Esophagus (tissue), 2 donors: ENCODE results near the gene GABBR1. TPM values are rescaled to one million over a fixed set of nuclear protein-coding genes. Genes with fewer than 3 reads are reported as not detected.

ENCODE experiments used
- H3K27ac ChIP-seq, 2 donors: one replicate each; pipeline ENCODE4 v1.5.1; 2013; ENCODE audit warnings: low read depth in 2 of 2, mild to moderate bottlenecking in 2 of 2, inconsistent platforms in 1 of 2, low read length in 1 of 2, moderate library complexity in 1 of 2
- H3K27me3 ChIP-seq, 2 donors: one replicate each; pipeline ENCODE4 v1.6.1; 2013; ENCODE audit warnings: low read length in 2 of 2, control low read depth in 1 of 2, mild to moderate bottlenecking in 1 of 2; ENCODE audit not compliant: insufficient read depth in 2 of 2, control insufficient read depth in 1 of 2
- H3K36me3 ChIP-seq, 2 donors: one replicate each; pipeline ENCODE4 v1.6.1; 2013; ENCODE audit warnings: low read length in 1 of 2; ENCODE audit not compliant: control insufficient read depth in 2 of 2, insufficient read depth in 2 of 2
- H3K4me1 ChIP-seq, 2 donors: one replicate each; pipeline ENCODE4 v1.6.1; 2013; ENCODE audit warnings: low read length in 1 of 2; ENCODE audit not compliant: control insufficient read depth in 2 of 2, insufficient read depth in 2 of 2
- H3K4me3 ChIP-seq, 2 donors: one replicate each; pipeline ENCODE4 v1.5.1; 2013; ENCODE audit warnings: low read length in 2 of 2, mild to moderate bottlenecking in 2 of 2, low read depth in 1 of 2, moderate library complexity in 1 of 2
- H3K9me3 ChIP-seq, 2 donors: one replicate each; pipeline ENCODE4 v1.6.1; 2013; ENCODE audit warnings: mild to moderate bottlenecking in 2 of 2, low read depth in 1 of 2, low read length in 1 of 2, moderate library complexity in 1 of 2; ENCODE audit not compliant: control insufficient read depth in 2 of 2, insufficient read depth in 1 of 2
- WGBS, 2 donors: extraction: QIAGEN DNeasy Blood & Tissue Kit; methylation state at CpG; one replicate each; pipeline ENCODE4 v1.1.7; 2013; 5-methylcytosine and 5-hydroxymethylcytosine counted together
- polyA plus RNA-seq, 2 donors: library from polyadenylated mRNA; stranded (reverse); fragments of 200-250 nt; gene quantifications; one replicate each; pipeline ENCODE4 v1.2.3, GENCODE V29; 2013
- donor health status: healthy with polysubstance abuse.
- donor health status: Bipolar disorder and iron deficiency.

GABBR1 gene
- polyA plus RNA-seq, 2 donors: 13.0 to 28.1 TPM

GRCh38 chr6:29608131-29608530 is 24.9 kb downstream of the GABBR1 start:
- Histone ChIP-seq H3K4me1 (no peaks in the 10 kb centered on the region), H3K9me3 (no peaks in the 10 kb centered on the region), H3K27me3 (no peaks in the 10 kb centered on the region), H3K4me3 (no peak overlapping the region), H3K27ac (no peak overlapping the region), H3K36me3 (peaks cover 6 to 29% of the 10 kb centered on the region in 2 donors)

GRCh38 chr6:29603930-29604329 is 29.1 kb downstream of the GABBR1 start:
- no peaks in the 10 kb centered on the region for H3K9me3 ChIP-seq
- H3K4me3 ChIP-seq: no peak overlapping the region
- 58 to 76% methylated on average over 2 of the region's 2 CpGs for WGBS, 2 donors
- H3K27ac ChIP-seq: no peak overlapping the region
- peaks cover 0 to 23% of the 10 kb centered on the region in 2 donors for H3K36me3 ChIP-seq
- H3K27me3 ChIP-seq: no peaks in the 10 kb centered on the region
- no peaks in the 10 kb centered on the region for H3K4me1 ChIP-seq

DNA sequence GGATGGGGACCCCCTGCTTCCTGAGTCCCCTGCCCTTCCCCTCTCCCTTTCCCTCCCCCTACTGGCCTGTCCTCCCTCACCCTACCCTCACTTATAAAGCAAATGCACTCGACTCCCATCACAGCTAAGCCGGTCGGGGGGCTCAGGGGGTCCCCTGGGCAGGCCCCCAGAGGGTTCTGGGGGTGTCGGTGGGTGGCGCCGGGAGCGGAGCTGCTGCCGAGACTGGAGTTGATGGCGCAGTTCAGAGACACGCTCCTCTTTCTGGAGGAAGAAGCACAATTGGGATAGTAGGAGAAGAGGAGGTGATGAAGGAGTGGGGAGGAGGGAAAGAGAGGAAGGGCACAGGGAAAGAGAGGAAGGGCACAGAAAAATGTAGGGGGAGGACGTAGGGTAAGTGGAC is 29.5 kb downstream of the GABBR1 start:
- 85 to 89% methylated on average over 11 of the region's 11 CpGs for WGBS, 2 donors

GRCh38 chr6:29602564-29603361 is 30.2 kb downstream of the GABBR1 start:
- H3K9me3 ChIP-seq: no peaks in the 10 kb centered on the region
- H3K36me3 ChIP-seq: peaks cover 0 to 19% of the 10 kb centered on the region in 2 donors
- H3K4me3 ChIP-seq: no peak overlapping the region
- WGBS, 2 donors: 83 to 84% methylated on average over 12 of the region's 12 CpGs
- no peaks in the 10 kb centered on the region for H3K4me1 ChIP-seq
- no peak overlapping the region for H3K27ac ChIP-seq
- H3K27me3 ChIP-seq: no peaks in the 10 kb centered on the region

More for the DNA sequence above, 29.5 kb downstream of the GABBR1 start:
- Histone ChIP-seq H3K4me1 (no peaks in the 10 kb centered on the region), H3K27ac (no peak overlapping the region), H3K36me3 (peaks cover 0 to 21% of the 10 kb centered on the region in 2 donors), H3K9me3 (no peaks in the 10 kb centered on the region), H3K4me3 (no peak overlapping the region), H3K27me3 (no peaks in the 10 kb centered on the region)

DNA sequence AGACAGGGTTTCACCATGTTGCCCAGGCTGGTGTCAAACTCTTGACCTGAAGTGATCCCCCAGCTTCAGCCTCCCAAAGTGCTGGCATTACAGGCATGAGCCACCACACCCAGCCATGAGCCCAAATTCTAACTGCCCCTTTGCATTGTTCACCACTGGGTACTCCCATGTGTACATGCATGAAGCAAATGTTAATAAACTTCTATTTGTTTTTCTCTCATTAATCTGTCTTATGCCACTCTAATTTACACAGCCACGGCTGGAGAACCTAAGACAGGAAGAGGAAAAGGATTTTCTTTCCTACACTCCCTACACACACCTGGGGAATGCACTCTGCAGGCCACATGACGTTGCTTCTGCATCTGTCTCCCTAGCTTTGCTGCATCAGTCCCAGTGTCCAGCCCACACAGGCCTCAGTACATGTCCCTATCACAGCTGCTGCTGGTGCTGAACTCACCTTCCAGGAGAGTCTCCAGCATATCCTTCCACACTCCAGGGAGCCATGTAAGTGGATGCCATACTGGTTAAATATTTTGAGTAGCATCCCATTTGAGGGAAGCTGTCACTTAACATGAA is 34.7 kb downstream of the GABBR1 start:
- H3K36me3 ChIP-seq: peaks cover 0 to 2% of the 10 kb centered on the region in 2 donors
- H3K4me1 ChIP-seq: no peaks in the 10 kb centered on the region
- 26 to 33% methylated on average over 2 of the region's 2 CpGs for WGBS, 2 donors
- H3K9me3 ChIP-seq: no peaks in the 10 kb centered on the region
- no peaks in the 10 kb centered on the region for H3K27me3 ChIP-seq
- H3K27ac ChIP-seq: no peak overlapping the region
- H3K4me3 ChIP-seq: no peak overlapping the region

- no peaks in the 10 kb centered on the region for H3K36me3 ChIP-seq
- no peak overlapping the region for H3K27ac ChIP-seq
- H3K27me3 ChIP-seq: no peaks in the 10 kb centered on the region
- no peaks in the 10 kb centered on the region for H3K4me1 ChIP-seq
- no peaks in the 10 kb centered on the region for H3K9me3 ChIP-seq
- WGBS, 2 donors: 76 to 79% methylated on average over 2 of the region's 2 CpGs
- no peak overlapping the region for H3K4me3 ChIP-seq
Observed at GRCh38 chr6:29597184-29597583, 35.8 kb downstream of the GABBR1 start.

DNA sequence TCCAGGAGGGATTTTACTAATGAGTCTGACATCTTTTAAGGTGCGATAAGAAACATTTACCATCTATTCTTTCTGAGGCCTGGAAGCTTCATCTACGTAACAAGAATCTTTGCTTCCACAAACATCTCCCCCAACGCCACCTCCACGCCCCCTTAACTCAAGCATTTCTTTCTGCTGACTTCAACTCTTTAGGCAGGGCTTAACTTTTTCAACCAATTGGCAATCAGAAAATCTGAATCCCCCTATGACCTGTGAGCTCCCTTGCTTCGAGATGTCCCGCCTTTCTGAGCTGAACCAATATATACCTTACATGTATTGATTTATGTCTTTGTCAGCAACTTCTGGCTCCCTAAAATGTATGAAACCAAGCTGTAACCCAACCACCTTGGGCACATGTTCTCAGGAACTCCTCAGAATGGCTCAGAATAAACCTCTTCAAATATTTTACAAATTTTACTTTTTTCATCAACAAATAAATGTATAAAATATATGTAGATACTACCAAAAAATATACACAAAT is 36.5 kb downstream of the GABBR1 start:
- 80 to 82% methylated on average over 6 of the region's 6 CpGs for WGBS, 2 donors
- no peak overlapping the region for H3K4me3 ChIP-seq
- H3K9me3 ChIP-seq: no peaks in the 10 kb centered on the region
- H3K27me3 ChIP-seq: no peaks in the 10 kb centered on the region
- no peak overlapping the region for H3K27ac ChIP-seq
- H3K36me3 ChIP-seq: no peaks in the 10 kb centered on the region
- H3K4me1 ChIP-seq: no peaks in the 10 kb centered on the region

DNA sequence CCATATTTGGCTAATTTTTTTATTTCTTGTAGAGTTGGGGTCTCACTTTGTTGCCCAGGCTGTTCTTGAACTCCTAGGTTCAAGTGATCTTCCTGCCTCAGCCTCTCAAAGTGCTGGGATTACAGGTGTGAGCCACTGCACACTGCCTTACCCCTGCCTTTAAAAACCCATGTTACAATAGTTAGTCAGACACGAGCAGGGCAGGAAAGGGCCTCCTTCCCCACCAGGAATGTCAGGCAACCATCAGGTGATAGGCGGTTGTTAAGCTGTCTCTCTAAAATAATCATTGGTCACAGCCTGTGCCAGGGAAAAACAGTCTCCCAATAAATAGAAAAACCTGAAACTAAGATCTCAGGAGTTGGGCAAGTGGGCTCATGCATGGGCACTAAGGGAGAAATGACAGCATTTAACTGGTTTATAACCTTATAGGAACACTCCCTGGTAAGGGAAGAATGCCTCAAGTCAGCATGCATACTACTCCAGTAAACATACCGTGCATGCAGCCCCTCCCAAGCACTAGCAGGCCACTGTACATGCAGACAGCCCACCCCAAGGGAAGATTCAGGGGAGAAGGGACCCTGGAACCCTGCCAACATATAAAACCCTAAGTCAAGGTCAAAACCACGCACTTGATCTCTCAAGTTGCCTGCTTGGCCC is 39.7 kb downstream of the GABBR1 start:
- no peaks in the 10 kb centered on the region for H3K4me1 ChIP-seq
- 20% methylated on average over 4 of the region's 4 CpGs for WGBS, 2 donors
- H3K9me3 ChIP-seq: no peaks in the 10 kb centered on the region
- H3K27ac ChIP-seq: no peak overlapping the region
- H3K36me3 ChIP-seq: no peaks in the 10 kb centered on the region
- H3K4me3 ChIP-seq: no peak overlapping the region
- no peaks in the 10 kb centered on the region for H3K27me3 ChIP-seq

DNA sequence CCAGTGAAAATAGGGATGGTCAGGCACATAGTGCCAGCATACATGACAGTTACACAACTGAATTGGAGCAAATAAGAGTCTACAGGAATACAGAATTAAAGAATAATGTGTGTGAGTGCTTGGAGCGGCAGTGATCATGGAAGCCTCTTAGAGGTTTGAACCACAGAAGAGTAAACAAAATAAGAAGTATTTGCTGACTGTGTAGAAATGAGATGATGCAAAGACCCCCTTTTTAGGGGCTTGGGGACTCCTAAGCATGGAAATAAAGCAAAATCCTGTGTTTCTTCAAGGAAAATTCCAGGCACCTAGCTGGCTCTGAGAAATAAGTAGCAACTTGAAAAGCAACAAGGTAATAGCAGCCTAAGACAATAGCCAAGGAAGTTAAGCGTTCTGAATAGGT is 41.3 kb downstream of the GABBR1 start:
- 77 to 80% methylated on average over 2 of the region's 2 CpGs for WGBS, 2 donors
- H3K36me3 ChIP-seq: no peaks in the 10 kb centered on the region
- H3K27ac ChIP-seq: no peak overlapping the region
- H3K9me3 ChIP-seq: no peaks in the 10 kb centered on the region
- no peak overlapping the region for H3K4me3 ChIP-seq
- H3K27me3 ChIP-seq: no peaks in the 10 kb centered on the region
- H3K4me1 ChIP-seq: no peaks in the 10 kb centered on the region
